Measurements from ENCODE around the gene GSTT2. TPM values are rescaled to one million over a fixed set of nuclear protein-coding genes. Genes with fewer than 3 reads are reported as not detected.

GSTT2 gene
- polyA plus RNA-seq, 2 of the 4 experiments (the other 2 are of a cell fraction) = 0.14 TPM; not detected in 1

DNA sequence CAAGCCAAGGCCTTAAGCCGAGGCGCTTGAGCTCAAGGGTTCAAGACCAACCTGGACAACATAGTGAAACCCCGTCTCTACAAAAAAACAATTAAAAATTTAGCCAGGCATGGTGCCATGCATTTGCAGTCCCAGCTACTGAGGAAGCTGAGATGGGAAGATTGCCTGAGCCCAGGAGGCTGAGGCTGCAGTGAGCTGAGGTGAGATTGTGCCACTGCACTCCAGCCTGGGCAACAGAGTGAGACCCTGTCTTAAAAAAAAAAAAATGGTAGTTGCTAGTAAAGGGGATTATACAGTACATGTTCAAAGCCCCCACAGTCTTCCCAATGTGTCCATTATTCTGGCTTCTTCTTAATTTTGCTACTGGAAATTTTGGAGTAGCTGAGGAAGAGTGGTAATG, 49.4 kb downstream of the GSTT2 start:
- no peak for DNase-seq (ENCODE audit: low read depth in 1 of 2, low spot score in 1 of 2)
- TF ChIP-seq HOXA7 (CRISPR knock-in tag; IDR thresholded peaks at IDR 0.05) (no peak), NR3C1 (IDR thresholded peaks at IDR 0.05) (no peak), ESRRA (IDR thresholded peaks at IDR 0.05; ENCODE audit: borderline replicate concordance, low read length) (no peak), RAD21 (conservative IDR thresholded peaks at IDR 0.05 in 1 of 2, IDR thresholded peaks at IDR 0.05 in 1 of 2) (no peak), HOXB13 (CRISPR knock-in tag; IDR thresholded peaks at IDR 0.05; ENCODE audit: low read depth) (no peak), PHF8 (IDR thresholded peaks at IDR 0.05; ENCODE audit: borderline replicate concordance, low read depth) (no peak), HOXB5 (CRISPR knock-in tag; IDR thresholded peaks at IDR 0.05) (no peak), EHF (CRISPR knock-in tag; IDR thresholded peaks at IDR 0.05) (no peak), MAFK (IDR thresholded peaks at IDR 0.05; ENCODE audit: partially characterized antibody) (no peak), FOXS1 (CRISPR knock-in tag; IDR thresholded peaks at IDR 0.05) (no peak), NFE2L2 (conservative IDR thresholded peaks at IDR 0.05; ENCODE audit: low read length) (no peak), SREBF2 (IDR thresholded peaks at IDR 0.05) (no peak), POLR2A (IDR thresholded peaks at IDR 0.05; ENCODE audit: low read length) (no peak), RARB (CRISPR knock-in tag; IDR thresholded peaks at IDR 0.05) (no peak)
- TF ChIP-seq, protein P1, sequence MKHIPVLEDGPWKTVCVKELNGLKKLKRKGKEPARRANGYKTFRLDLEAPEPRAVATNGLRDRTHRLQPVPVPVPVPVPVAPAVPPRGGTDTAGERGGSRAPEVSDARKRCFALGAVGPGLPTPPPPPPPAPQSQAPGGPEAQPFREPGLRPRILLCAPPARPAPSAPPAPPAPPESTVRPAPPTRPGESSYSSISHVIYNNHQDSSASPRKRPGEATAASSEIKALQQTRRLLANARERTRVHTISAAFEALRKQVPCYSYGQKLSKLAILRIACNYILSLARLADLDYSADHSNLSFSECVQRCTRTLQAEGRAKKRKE (CRISPR knock-in tag; IDR thresholded peaks at IDR 0.05; ENCODE audit: low read depth) = no peak
- TF ChIP-seq, protein P2, sequence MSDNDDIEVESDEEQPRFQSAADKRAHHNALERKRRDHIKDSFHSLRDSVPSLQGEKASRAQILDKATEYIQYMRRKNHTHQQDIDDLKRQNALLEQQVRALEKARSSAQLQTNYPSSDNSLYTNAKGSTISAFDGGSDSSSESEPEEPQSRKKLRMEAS (IDR thresholded peaks at IDR 0.05) = no peak
- TF ChIP-seq, protein P3, sequence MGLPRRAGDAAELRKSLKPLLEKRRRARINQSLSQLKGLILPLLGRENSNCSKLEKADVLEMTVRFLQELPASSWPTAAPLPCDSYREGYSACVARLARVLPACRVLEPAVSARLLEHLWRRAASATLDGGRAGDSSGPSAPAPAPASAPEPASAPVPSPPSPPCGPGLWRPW (IDR thresholded peaks at IDR 0.05) = no peak
- TF ChIP-seq, protein P4, sequence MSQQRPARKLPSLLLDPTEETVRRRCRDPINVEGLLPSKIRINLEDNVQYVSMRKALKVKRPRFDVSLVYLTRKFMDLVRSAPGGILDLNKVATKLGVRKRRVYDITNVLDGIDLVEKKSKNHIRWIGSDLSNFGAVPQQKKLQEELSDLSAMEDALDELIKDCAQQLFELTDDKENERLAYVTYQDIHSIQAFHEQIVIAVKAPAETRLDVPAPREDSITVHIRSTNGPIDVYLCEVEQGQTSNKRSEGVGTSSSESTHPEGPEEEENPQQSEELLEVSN (IDR thresholded peaks at IDR 0.05; ENCODE audit: borderline replicate concordance, low read depth) = no peak
- ATAC-seq = no peak
- ChIA-PET CTCF (interaction anchor here (0.8 kb wide), 1 partner anchor 145 kb away, joined by 4 read pairs; no protein-coding TSS in a partner anchor), POLR2A (no interaction called here)
- Histone ChIP-seq H3K4me3 (no peak overlapping the region), H3K4me1 (no peaks in the 10 kb centered on the region), H3K27ac (no peak overlapping the region), H3K4me2 (no peak overlapping the region), H3K9me3 (no peaks in the 10 kb centered on the region)
- no peak for FAIRE-seq
- WGBS (ENCODE audit: missing lambda C conversion rate) = 83% methylated on average over 3 of the region's 3 CpGs

DNA sequence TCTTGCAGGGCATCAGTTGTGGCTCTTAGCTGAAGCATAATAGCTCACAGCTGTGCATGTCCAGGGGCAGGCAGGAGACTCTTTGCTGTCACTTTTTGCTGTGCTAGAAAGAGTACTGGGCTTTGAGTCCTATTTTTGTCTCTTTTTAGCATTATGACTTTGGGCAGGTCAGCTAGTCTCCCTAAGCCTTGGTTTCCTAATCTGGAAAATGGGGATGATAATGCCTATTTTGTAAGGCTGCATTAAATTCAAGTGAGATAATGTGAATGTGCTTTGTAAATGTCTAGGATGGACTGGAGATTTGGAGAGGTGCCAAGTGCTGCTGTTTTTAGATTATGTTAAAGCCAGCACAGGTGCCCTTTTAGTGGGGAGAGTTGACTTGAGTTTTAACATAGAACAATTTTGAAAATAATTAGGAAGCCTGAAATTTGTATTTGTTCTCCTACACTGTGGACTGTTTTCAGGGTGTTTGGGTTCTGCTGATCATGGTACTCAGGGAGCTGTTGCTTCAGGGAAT, 50.3 kb downstream of the GSTT2 start:
- ChIA-PET POLR2A (no interaction called here), CTCF (interaction anchor here (1.1 kb wide), 1 partner anchor 15 kb away, joined by 3 read pairs; no protein-coding TSS in a partner anchor)
- no peak overlapping the region for H3K4me2 ChIP-seq
- H3K9me3 ChIP-seq = no peaks in the 10 kb centered on the region
- FAIRE-seq (no peak), DNase-seq (ENCODE audit: low read depth in 1 of 2, low spot score in 1 of 2) (no peak), ATAC-seq (no peak)
- H3K4me3 ChIP-seq = no peak overlapping the region
- H3K27ac ChIP-seq = no peak overlapping the region
- no peak for TF ChIP-seq MYC (IDR thresholded peaks at IDR 0.05; ENCODE audit: borderline replicate concordance, low read length)
- no peak for TF ChIP-seq EP300 (IDR thresholded peaks at IDR 0.05)
- no peak for TF ChIP-seq JUN (IDR thresholded peaks at IDR 0.05)
- TF ChIP-seq NFE2L2 (conservative IDR thresholded peaks at IDR 0.05; ENCODE audit: low read length) = no peak
- TF ChIP-seq RAD21 (conservative IDR thresholded peaks at IDR 0.05 in 1 of 2, IDR thresholded peaks at IDR 0.05 in 1 of 2) = no peak
- TF ChIP-seq FOSL2 (IDR thresholded peaks at IDR 0.05) = no peak
- no peak for TF ChIP-seq FOSL2 (CRISPR knock-in tag; IDR thresholded peaks at IDR 0.05)
- TF ChIP-seq POLR2AphosphoS2 (conservative IDR thresholded peaks at IDR 0.05; ENCODE audit: low read length) = no peak
- TF ChIP-seq KDM1A (IDR thresholded peaks at IDR 0.05; ENCODE audit: low read depth) = no peak
- no peak for TF ChIP-seq RCOR1 (IDR thresholded peaks at IDR 0.05; ENCODE audit: low read depth, low read length)
- TF ChIP-seq TFCP2L1 (CRISPR knock-in tag; IDR thresholded peaks at IDR 0.05) = no peak
- no peak for TF ChIP-seq CHD2 (IDR thresholded peaks at IDR 0.05; ENCODE audit: low read length, partially characterized antibody)
- TF ChIP-seq, protein P5, sequence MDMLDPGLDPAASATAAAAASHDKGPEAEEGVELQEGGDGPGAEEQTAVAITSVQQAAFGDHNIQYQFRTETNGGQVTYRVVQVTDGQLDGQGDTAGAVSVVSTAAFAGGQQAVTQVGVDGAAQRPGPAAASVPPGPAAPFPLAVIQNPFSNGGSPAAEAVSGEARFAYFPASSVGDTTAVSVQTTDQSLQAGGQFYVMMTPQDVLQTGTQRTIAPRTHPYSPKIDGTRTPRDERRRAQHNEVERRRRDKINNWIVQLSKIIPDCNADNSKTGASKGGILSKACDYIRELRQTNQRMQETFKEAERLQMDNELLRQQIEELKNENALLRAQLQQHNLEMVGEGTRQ (IDR thresholded peaks at IDR 0.05) = no peak
- no peak for TF ChIP-seq PHF8 (IDR thresholded peaks at IDR 0.05; ENCODE audit: borderline replicate concordance, low read depth)
- no peak for TF ChIP-seq MAZ (IDR thresholded peaks at IDR 0.05; ENCODE audit: borderline replicate concordance, low read depth, low read length)
- TF ChIP-seq POLR2A (IDR thresholded peaks at IDR 0.05; ENCODE audit: low read length) = no peak
- no peak for TF ChIP-seq KDM5A (IDR thresholded peaks at IDR 0.05)
- TF ChIP-seq, protein P6, sequence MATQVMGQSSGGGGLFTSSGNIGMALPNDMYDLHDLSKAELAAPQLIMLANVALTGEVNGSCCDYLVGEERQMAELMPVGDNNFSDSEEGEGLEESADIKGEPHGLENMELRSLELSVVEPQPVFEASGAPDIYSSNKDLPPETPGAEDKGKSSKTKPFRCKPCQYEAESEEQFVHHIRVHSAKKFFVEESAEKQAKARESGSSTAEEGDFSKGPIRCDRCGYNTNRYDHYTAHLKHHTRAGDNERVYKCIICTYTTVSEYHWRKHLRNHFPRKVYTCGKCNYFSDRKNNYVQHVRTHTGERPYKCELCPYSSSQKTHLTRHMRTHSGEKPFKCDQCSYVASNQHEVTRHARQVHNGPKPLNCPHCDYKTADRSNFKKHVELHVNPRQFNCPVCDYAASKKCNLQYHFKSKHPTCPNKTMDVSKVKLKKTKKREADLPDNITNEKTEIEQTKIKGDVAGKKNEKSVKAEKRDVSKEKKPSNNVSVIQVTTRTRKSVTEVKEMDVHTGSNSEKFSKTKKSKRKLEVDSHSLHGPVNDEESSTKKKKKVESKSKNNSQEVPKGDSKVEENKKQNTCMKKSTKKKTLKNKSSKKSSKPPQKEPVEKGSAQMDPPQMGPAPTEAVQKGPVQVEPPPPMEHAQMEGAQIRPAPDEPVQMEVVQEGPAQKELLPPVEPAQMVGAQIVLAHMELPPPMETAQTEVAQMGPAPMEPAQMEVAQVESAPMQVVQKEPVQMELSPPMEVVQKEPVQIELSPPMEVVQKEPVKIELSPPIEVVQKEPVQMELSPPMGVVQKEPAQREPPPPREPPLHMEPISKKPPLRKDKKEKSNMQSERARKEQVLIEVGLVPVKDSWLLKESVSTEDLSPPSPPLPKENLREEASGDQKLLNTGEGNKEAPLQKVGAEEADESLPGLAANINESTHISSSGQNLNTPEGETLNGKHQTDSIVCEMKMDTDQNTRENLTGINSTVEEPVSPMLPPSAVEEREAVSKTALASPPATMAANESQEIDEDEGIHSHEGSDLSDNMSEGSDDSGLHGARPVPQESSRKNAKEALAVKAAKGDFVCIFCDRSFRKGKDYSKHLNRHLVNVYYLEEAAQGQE (IDR thresholded peaks at IDR 0.05) = no peak
- H3K4me1 ChIP-seq = no peaks in the 10 kb centered on the region
